ENCODE measurements around the gene TMEM242. TPM values are rescaled to one million over a fixed set of nuclear protein-coding genes. Genes with fewer than 3 reads are reported as not detected.

Gene TMEM242
- total RNA-seq, 1 donor: 6.2 TPM

DNA sequence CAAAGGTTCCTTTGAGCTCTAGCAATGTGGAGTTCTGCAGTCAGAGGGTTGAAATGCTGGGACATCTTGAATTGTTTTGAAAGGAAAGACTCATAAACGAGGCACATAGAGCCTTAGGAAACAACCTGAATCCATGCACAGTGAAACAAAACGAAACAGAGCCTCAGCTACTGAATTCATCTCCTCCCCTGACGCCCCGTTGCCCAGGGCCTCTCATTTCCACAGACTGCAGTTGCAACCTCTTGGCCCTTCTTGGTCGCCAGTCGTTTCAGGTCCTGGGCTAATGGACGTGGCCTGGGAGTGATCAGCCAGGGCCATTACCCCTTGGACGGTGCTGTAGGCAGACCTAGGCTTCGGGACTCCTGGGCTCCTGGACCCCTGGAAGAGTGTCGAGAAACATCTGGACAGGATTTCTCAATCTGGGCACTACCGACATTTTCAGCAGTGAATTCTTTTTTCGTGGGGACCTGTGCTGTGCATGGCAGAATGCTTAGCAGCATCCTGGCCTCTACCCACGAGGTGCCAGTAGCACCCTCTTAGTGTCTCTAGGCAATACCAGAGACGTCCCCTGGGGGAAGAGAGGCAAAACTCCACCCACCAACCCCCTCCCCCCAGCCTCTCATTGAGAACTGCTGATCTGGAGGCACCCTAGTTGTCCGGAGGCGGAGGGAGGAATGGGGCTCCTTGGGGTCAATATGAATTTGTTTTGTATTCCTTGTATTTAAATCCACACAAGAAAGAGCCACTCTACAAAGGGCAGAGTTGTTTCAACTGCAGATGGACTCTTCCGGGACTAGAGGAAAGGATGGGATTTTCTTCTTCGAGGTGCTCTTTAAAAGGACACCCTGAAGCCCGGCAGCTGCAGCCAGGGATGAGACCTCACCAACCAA, 50.2 kb downstream of the TMEM242 start:
- H3K4me1 ChIP-seq (ENCODE audit: insufficient read depth, low read length): peaks cover 21% of the 10 kb centered on the region
- TF ChIP-seq, protein P1, sequence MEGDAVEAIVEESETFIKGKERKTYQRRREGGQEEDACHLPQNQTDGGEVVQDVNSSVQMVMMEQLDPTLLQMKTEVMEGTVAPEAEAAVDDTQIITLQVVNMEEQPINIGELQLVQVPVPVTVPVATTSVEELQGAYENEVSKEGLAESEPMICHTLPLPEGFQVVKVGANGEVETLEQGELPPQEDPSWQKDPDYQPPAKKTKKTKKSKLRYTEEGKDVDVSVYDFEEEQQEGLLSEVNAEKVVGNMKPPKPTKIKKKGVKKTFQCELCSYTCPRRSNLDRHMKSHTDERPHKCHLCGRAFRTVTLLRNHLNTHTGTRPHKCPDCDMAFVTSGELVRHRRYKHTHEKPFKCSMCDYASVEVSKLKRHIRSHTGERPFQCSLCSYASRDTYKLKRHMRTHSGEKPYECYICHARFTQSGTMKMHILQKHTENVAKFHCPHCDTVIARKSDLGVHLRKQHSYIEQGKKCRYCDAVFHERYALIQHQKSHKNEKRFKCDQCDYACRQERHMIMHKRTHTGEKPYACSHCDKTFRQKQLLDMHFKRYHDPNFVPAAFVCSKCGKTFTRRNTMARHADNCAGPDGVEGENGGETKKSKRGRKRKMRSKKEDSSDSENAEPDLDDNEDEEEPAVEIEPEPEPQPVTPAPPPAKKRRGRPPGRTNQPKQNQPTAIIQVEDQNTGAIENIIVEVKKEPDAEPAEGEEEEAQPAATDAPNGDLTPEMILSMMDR (IDR thresholded peaks at IDR 0.05; ENCODE audit: extremely low read depth, low read depth, low read length): no peak
- no peaks in the 10 kb centered on the region for H3K79me2 ChIP-seq (ENCODE audit: insufficient read depth, low read length)
- H3K9me3 ChIP-seq (ENCODE audit: low read depth, low read length): no peaks in the 10 kb centered on the region
- no peak overlapping the region for H3K4me2 ChIP-seq (ENCODE audit: insufficient read depth, low read length)
- H2AFZ ChIP-seq (ENCODE audit: low read length): no peak overlapping the region
- H4K20me1 ChIP-seq (ENCODE audit: insufficient read depth, low read length): no peaks in the 10 kb centered on the region
- no peaks in the 10 kb centered on the region for H3K27me3 ChIP-seq (ENCODE audit: insufficient read depth, low read length)
- no peak overlapping the region for H3K4me3 ChIP-seq (ENCODE audit: insufficient read depth, low read length)
- no peaks in the 10 kb centered on the region for H3K36me3 ChIP-seq (ENCODE audit: insufficient read depth, low read length)
- DNase-seq (ENCODE audit: insufficient read length, low spot score, missing footprints): peak; percentile 85
- no peak overlapping the region for H3K27ac ChIP-seq (ENCODE audit: low read depth, low read length)

DNA sequence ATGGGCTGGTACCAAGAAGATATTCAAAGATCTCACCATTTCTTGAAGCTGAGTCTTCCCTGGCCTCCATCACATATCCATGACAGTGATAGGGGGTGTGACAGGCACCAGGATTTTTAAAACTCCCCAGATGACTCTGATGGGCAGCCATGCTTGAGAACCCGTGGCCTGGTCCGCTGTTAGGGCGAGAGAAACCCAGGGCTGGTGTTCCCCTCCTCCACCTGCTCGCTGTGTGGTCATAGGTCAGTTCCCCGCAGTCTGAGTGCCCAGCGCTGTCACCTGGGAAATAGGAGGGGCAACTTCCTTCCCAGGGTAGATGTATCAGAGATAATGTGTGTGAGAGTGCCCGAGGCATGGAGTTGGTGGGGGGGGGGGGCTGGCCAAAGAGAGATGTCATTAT, 50.9 kb downstream of the TMEM242 start:
- no peak overlapping the region for H3K4me2 ChIP-seq (ENCODE audit: insufficient read depth, low read length)
- no peaks in the 10 kb centered on the region for H4K20me1 ChIP-seq (ENCODE audit: insufficient read depth, low read length)
- H3K27ac ChIP-seq (ENCODE audit: low read depth, low read length): no peak overlapping the region
- H3K9me3 ChIP-seq (ENCODE audit: low read depth, low read length): no peaks in the 10 kb centered on the region
- no peaks in the 10 kb centered on the region for H3K27me3 ChIP-seq (ENCODE audit: insufficient read depth, low read length)
- TF ChIP-seq, protein P1 (IDR thresholded peaks at IDR 0.05; ENCODE audit: extremely low read depth, low read depth, low read length): no peak
- H2AFZ ChIP-seq (ENCODE audit: low read length): no peak overlapping the region
- peaks cover 21% of the 10 kb centered on the region for H3K4me1 ChIP-seq (ENCODE audit: insufficient read depth, low read length)
- DNase-seq (ENCODE audit: insufficient read length, low spot score, missing footprints): peak; percentile 53
- no peaks in the 10 kb centered on the region for H3K36me3 ChIP-seq (ENCODE audit: insufficient read depth, low read length)
- H3K79me2 ChIP-seq (ENCODE audit: insufficient read depth, low read length): no peaks in the 10 kb centered on the region
- no peak overlapping the region for H3K4me3 ChIP-seq (ENCODE audit: insufficient read depth, low read length)

DNA sequence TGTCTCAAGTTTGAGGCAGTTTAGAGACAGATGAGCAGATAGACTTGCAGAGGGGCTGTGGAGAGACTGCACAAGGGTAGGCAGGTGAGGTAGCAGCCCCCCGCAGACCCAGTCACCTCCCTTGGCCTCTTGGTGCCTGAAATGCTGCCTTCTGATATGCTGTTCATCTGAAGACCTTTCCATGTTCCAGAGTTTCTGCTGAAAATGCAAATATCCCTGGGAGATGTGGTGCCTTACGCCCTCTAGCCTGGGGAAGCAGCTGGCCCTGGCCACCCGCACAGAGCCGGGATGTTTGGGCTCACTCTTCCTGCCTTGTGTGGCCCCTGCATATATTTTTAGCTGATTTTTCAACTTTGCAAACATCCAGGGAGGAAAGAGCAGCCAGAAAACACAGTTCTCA, 51.4 kb downstream of the TMEM242 start:
- no peaks in the 10 kb centered on the region for H3K36me3 ChIP-seq (ENCODE audit: insufficient read depth, low read length)
- no peak overlapping the region for H3K4me2 ChIP-seq (ENCODE audit: insufficient read depth, low read length)
- peaks cover 21% of the 10 kb centered on the region for H3K4me1 ChIP-seq (ENCODE audit: insufficient read depth, low read length)

DNA sequence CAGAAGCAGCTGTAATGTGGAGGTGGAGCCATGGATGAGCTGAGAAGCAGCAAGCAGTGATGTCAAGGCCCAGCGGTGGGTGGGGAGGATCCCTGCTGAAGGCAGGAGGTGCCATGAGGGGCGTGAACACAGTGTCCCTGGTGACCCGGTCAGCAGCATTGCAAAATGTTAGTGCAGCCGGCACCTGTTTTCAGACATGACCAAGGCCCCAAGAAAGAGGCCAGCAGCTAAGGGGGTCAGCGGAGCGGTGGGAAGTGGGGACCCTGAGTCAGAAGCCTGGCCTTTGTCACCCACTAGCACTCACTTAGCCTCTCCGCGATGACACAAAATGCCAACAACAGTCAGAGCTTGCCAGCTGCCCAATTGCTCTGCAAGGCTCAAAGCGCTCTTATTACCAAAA, 51.9 kb downstream of the TMEM242 start:
- no peak overlapping the region for H2AFZ ChIP-seq (ENCODE audit: low read length)
- H3K27ac ChIP-seq (ENCODE audit: low read depth, low read length): no peak overlapping the region
- no peaks in the 10 kb centered on the region for H4K20me1 ChIP-seq (ENCODE audit: insufficient read depth, low read length)
- no peaks in the 10 kb centered on the region for H3K79me2 ChIP-seq (ENCODE audit: insufficient read depth, low read length)
- no peaks in the 10 kb centered on the region for H3K9me3 ChIP-seq (ENCODE audit: low read depth, low read length)
- H3K4me1 ChIP-seq (ENCODE audit: insufficient read depth, low read length): peaks cover 21% of the 10 kb centered on the region
- no peaks in the 10 kb centered on the region for H3K27me3 ChIP-seq (ENCODE audit: insufficient read depth, low read length)
- no peaks in the 10 kb centered on the region for H3K36me3 ChIP-seq (ENCODE audit: insufficient read depth, low read length)
- no peak overlapping the region for H3K4me3 ChIP-seq (ENCODE audit: insufficient read depth, low read length)
- TF ChIP-seq, protein P1 (IDR thresholded peaks at IDR 0.05; ENCODE audit: extremely low read depth, low read depth, low read length): no peak
- peak; percentile 59 for DNase-seq (ENCODE audit: insufficient read length, low spot score, missing footprints)
- H3K4me2 ChIP-seq (ENCODE audit: insufficient read depth, low read length): no peak overlapping the region

More for the DNA sequence above, 51.4 kb downstream of the TMEM242 start:
- Histone ChIP-seq H3K27me3 (ENCODE audit: insufficient read depth, low read length) (no peaks in the 10 kb centered on the region), H3K9me3 (ENCODE audit: low read depth, low read length) (no peaks in the 10 kb centered on the region), H3K27ac (ENCODE audit: low read depth, low read length) (no peak overlapping the region), H2AFZ (ENCODE audit: low read length) (no peak overlapping the region), H3K79me2 (ENCODE audit: insufficient read depth, low read length) (no peaks in the 10 kb centered on the region), H3K4me3 (ENCODE audit: insufficient read depth, low read length) (no peak overlapping the region), H4K20me1 (ENCODE audit: insufficient read depth, low read length) (no peaks in the 10 kb centered on the region)
- peak; percentile 23 for DNase-seq (ENCODE audit: insufficient read length, low spot score, missing footprints)
- TF ChIP-seq, protein P1 (IDR thresholded peaks at IDR 0.05; ENCODE audit: extremely low read depth, low read depth, low read length): no peak
